SK-N-SH treated with all-trans-retinoic acid at 6 μM for 48 hours (cell line): ENCODE results near the gene CT55.

Source experiments
- ARNTL ChIP-seq: fragments of 450-650 bp; formaldehyde crosslinking; IDR thresholded peaks from 2 replicates; pipeline ENCODE4 v1.5.0; 2020; ENCODE audit warnings: low read depth, mild to moderate bottlenecking, moderate library complexity, borderline replicate concordance
- CSDC2 ChIP-seq: fragments of 250-450 bp; sonication (Bioruptor Pico); IDR thresholded peaks from 2 replicates; pipeline ENCODE4 v1.5.0; 2020; ENCODE audit warnings: mild to moderate bottlenecking, moderate library complexity
- PPARA ChIP-seq: fragments of 250-450 bp; sonication (Bioruptor Pico); IDR thresholded peaks from 2 replicates; pipeline ENCODE4 v1.5.0; 2020; ENCODE audit warnings: mild to moderate bottlenecking, borderline replicate concordance
- RARB ChIP-seq: fragments of 250-450 bp; sonication (Bioruptor Pico); IDR thresholded peaks from 2 replicates; pipeline ENCODE4 v1.8.0; 2021; ENCODE audit warnings: mild to moderate bottlenecking, moderate library complexity
- SNAI2 ChIP-seq: fragments of 250-450 bp; sonication (Bioruptor Pico); IDR thresholded peaks from 2 replicates; pipeline ENCODE4 v1.5.0; 2020; ENCODE audit warnings: mild to moderate bottlenecking, moderate library complexity
- ZC3H10 ChIP-seq: fragments of 250-450 bp; sonication (Bioruptor Pico); IDR thresholded peaks from 2 replicates; pipeline ENCODE4 v1.5.1; 2021; ENCODE audit warnings: mild to moderate bottlenecking, moderate library complexity
- ZFP3 ChIP-seq: fragments of 250-450 bp; sonication (Bioruptor Pico); IDR thresholded peaks from 2 replicates; pipeline ENCODE4 v1.5.0; 2020; ENCODE audit warnings: mild to moderate bottlenecking, moderate library complexity
- ZNF70 ChIP-seq: fragments of 450-650 bp; formaldehyde crosslinking; IDR thresholded peaks from 2 replicates; pipeline ENCODE4 v1.5.0; 2020; ENCODE audit warnings: mild to moderate bottlenecking, moderate library complexity
- TF ChIP-seq, protein P1 (sequence below): fragments of 250-450 bp; sonication (Bioruptor Pico); IDR thresholded peaks from 2 replicates; pipeline ENCODE4 v1.8.0; 2020; ENCODE audit warnings: mild to moderate bottlenecking, moderate library complexity, borderline replicate concordance
- TF ChIP-seq, protein P2 (sequence below): fragments of 250-450 bp; sonication (Bioruptor Pico); IDR thresholded peaks from 2 replicates; pipeline ENCODE4 v1.5.0; 2020; ENCODE audit warnings: mild to moderate bottlenecking, moderate library complexity

DNA sequence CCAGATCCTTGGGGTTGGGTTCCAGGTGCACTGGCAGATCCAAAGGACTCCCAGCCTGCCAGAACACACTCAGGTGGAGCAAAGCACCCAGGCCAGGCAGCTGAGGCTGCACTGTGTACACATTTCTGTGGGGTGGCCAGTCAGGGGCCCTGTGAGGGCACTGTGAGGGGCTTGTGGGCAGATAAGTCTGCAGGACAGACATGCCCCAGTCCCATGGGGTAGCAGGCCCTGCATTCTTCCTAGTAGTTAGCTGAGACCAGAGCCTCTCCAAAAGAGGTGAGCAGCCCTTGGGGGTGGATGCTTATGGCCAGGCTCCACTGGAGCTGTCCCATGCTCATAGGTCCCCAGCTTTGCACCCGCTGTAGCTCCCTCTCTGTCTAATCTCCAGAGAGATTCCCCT is 58.5 kb downstream of the CT55 start:
- TF ChIP-seq ZNF70 (CRISPR knock-in tag) (no peak), ZC3H10 (CRISPR knock-in tag) (no peak), ARNTL (CRISPR knock-in tag) (no peak), RARB (CRISPR knock-in tag) (no peak), ZFP3 (CRISPR knock-in tag) (no peak), CSDC2 (CRISPR knock-in tag) (no peak), SNAI2 (CRISPR knock-in tag) (no peak), PPARA (CRISPR knock-in tag) (no peak)
- TF ChIP-seq, protein P1, sequence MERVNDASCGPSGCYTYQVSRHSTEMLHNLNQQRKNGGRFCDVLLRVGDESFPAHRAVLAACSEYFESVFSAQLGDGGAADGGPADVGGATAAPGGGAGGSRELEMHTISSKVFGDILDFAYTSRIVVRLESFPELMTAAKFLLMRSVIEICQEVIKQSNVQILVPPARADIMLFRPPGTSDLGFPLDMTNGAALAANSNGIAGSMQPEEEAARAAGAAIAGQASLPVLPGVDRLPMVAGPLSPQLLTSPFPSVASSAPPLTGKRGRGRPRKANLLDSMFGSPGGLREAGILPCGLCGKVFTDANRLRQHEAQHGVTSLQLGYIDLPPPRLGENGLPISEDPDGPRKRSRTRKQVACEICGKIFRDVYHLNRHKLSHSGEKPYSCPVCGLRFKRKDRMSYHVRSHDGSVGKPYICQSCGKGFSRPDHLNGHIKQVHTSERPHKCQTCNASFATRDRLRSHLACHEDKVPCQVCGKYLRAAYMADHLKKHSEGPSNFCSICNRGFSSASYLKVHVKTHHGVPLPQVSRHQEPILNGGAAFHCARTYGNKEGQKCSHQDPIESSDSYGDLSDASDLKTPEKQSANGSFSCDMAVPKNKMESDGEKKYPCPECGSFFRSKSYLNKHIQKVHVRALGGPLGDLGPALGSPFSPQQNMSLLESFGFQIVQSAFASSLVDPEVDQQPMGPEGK (CRISPR knock-in tag), result no peak
- TF ChIP-seq, protein P2, sequence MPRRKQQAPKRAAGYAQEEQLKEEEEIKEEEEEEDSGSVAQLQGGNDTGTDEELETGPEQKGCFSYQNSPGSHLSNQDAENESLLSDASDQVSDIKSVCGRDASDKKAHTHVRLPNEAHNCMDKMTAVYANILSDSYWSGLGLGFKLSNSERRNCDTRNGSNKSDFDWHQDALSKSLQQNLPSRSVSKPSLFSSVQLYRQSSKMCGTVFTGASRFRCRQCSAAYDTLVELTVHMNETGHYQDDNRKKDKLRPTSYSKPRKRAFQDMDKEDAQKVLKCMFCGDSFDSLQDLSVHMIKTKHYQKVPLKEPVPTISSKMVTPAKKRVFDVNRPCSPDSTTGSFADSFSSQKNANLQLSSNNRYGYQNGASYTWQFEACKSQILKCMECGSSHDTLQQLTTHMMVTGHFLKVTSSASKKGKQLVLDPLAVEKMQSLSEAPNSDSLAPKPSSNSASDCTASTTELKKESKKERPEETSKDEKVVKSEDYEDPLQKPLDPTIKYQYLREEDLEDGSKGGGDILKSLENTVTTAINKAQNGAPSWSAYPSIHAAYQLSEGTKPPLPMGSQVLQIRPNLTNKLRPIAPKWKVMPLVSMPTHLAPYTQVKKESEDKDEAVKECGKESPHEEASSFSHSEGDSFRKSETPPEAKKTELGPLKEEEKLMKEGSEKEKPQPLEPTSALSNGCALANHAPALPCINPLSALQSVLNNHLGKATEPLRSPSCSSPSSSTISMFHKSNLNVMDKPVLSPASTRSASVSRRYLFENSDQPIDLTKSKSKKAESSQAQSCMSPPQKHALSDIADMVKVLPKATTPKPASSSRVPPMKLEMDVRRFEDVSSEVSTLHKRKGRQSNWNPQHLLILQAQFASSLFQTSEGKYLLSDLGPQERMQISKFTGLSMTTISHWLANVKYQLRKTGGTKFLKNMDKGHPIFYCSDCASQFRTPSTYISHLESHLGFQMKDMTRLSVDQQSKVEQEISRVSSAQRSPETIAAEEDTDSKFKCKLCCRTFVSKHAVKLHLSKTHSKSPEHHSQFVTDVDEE (CRISPR knock-in tag), result no peak
